ENCODE data around the gene HHAT.

Gene HHAT

GRCh38 chr1:210536254-210536961, 207.7 kb downstream of the HHAT start:
- Mint-ChIP-seq H3K4me1 (no peaks in the 10 kb centered on the region), H3K4me3 (no peak overlapping the region), H3K27ac (no peak overlapping the region), H3K36me3 (no peaks in the 10 kb centered on the region), H3K9me3 (no peaks in the 10 kb centered on the region), H3K27me3 (no peaks in the 10 kb centered on the region)

DNA sequence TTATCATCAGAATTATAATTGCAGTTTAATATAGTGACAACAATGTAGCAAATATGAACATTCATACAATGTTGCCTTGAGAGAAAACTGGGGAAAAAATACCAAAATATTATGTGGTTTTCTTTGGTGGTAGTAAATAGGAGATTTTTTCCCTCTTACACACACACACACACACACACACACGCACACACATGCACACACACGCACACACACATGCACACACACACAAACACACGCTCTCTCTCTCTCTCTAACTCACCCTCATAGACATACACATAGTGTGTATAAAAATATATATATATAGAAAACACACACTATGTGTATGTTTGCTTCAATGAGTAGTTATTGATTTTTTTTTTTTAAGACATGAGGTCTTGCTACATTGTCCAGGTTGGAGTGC, 211.6 kb downstream of the HHAT start:
- Mint-ChIP-seq H3K9me3 (no peaks in the 10 kb centered on the region), H3K27ac (no peak overlapping the region), H3K36me3 (no peaks in the 10 kb centered on the region), H3K4me3 (no peak overlapping the region), H3K27me3 (no peaks in the 10 kb centered on the region), H3K4me1 (no peaks in the 10 kb centered on the region)

DNA sequence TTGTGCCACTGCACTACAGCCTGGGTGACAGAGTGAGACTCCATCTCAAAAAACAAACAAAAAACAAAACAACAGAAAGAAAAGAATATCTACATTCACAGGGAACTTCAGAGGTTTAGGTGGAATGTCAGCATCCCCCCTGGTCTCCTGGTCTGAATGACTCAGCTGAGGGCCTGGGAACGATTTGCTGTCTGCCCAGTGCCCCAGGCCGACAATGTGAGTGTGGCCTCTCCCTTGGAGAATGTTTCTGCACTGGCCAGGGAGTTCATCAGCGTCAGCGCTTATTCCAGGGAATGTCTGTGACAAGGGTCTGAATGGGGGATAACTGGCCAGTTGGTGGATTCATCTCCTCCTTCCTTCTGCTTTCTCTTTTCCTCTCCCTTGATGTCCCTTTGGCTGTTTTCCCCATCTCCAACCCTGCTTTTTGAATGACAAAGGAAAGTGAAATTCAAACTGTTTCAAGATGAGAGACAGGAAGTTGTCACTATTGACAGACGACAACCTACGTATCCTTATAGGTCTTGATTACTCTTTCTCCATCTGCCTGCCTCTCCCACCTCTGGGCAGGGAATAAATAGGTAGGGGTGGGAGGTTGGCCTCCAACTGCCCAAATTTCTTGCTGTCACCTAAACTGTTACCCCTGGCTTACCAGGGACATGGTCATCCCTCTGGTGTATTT, 213.1 kb downstream of the HHAT start:
- no peak overlapping the region for H3K27ac Mint-ChIP-seq
- H3K9me3 Mint-ChIP-seq, result no peaks in the 10 kb centered on the region
- no peaks in the 10 kb centered on the region for H3K27me3 Mint-ChIP-seq
- no peaks in the 10 kb centered on the region for H3K4me1 Mint-ChIP-seq
- H3K36me3 Mint-ChIP-seq, result no peaks in the 10 kb centered on the region
- H3K4me3 Mint-ChIP-seq, result no peak overlapping the region

DNA sequence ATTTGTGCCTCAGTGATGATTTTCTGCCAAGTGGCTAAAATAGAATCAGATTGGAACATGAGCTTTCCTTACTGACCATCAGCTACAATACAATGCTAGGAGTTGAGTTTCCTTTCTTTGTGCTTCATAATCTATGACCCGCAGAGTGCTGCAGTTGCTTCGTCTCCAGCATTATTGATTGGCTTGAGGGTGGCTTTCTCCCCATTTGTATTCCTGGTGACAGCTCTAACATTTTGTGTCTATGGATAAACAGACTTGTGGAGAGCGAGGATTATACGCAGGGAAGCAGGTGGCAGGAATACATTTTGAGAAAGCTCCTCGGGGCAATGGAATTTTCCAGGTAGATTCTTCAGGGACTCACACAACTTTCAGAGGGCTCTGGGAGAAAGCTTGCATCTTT, 223.2 kb downstream of the HHAT start:
- Mint-ChIP-seq H3K4me3 (no peak overlapping the region), H3K9me3 (no peaks in the 10 kb centered on the region), H3K4me1 (no peaks in the 10 kb centered on the region), H3K27me3 (peaks cover 3% of the 10 kb centered on the region), H3K36me3 (no peaks in the 10 kb centered on the region), H3K27ac (no peak overlapping the region)

DNA sequence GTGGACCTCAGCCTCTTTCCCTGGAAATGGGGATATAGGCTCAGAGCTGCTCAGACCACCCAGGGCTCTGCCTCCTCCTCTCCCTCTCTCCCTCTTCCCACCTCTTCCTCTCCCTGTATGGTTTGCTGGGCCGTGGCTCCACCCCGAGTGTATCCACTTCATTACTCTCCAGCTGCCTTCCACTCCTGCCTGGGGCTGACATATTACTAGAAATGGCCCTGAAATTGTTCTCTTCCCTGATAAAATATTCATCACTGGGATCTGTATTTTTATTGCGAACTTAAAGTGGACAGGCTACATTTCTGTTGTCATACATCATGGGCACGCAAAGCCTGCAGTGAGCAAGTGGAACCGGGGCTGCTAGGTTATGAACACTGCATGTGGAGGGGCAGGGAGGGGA, 225.0 kb downstream of the HHAT start:
- Mint-ChIP-seq H3K4me3 (no peak overlapping the region), H3K27me3 (peaks cover 5% of the 10 kb centered on the region), H3K27ac (no peak overlapping the region), H3K36me3 (no peaks in the 10 kb centered on the region), H3K9me3 (no peaks in the 10 kb centered on the region), H3K4me1 (no peaks in the 10 kb centered on the region)

GRCh38 chr1:210554382-210554781, 225.7 kb downstream of the HHAT start:
- Mint-ChIP-seq H3K4me3 (no peak overlapping the region), H3K27ac (no peak overlapping the region), H3K9me3 (no peaks in the 10 kb centered on the region), H3K4me1 (no peaks in the 10 kb centered on the region), H3K27me3 (peaks cover 5% of the 10 kb centered on the region), H3K36me3 (no peaks in the 10 kb centered on the region)

DNA sequence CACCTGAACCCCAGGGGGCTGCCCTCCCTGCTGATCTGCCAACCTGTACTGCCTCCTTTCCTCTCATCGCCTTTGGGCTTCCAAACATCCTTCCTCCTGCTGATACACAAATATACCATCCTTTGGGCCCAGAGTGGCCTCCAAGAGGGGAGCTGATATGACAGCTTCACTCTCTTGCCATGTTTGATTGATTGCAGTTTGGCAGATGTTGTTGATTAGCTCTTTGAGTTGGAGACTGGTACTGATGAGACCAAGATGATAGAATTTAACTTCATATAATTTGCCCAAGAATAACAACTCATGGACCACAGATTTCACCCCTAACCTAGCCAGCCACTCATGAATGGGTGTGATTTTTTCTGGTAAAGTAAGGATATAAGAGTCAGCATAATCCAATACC, 227.8 kb downstream of the HHAT start:
- H3K4me3 Mint-ChIP-seq, result no peak overlapping the region
- no peaks in the 10 kb centered on the region for H3K4me1 Mint-ChIP-seq
- H3K27ac Mint-ChIP-seq, result no peak overlapping the region
- H3K9me3 Mint-ChIP-seq, result no peaks in the 10 kb centered on the region
- peaks cover 5% of the 10 kb centered on the region for H3K27me3 Mint-ChIP-seq
- H3K36me3 Mint-ChIP-seq, result no peaks in the 10 kb centered on the region

DNA sequence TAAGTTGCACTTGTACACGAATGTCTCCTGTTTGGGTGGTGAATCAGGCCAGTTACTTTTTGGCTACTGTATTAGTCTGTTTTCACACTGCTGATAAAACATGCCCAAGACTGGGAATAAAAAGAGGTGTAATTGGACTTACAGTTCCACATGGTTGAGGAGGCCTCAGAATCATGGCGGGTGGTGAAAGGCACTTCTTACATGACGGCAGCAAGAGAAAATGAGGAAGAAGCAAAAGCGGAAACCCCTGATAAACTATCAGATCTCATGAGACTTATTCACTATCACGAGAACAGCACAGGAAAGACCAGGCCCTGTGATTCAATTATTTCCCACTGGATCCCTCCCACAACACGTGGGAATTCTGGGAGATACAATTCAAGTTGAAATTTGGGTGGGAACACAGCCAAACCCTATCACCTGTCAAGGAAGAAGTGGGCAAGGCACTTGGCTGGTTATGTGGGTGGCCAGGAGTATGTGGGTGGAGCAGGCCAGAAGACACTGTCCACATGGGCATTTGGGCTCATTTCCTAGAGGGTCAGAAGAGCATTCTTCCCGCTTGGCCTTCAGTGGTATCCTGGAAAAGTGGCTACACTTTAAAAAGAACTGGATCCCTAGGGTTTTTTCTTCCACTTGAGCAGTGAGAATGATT, 228.8 kb downstream of the HHAT start:
- H3K4me1 Mint-ChIP-seq, result no peaks in the 10 kb centered on the region
- no peaks in the 10 kb centered on the region for H3K9me3 Mint-ChIP-seq
- H3K27ac Mint-ChIP-seq, result no peak overlapping the region
- H3K27me3 Mint-ChIP-seq, result peaks cover 4% of the 10 kb centered on the region
- H3K36me3 Mint-ChIP-seq, result no peaks in the 10 kb centered on the region
- H3K4me3 Mint-ChIP-seq, result no peak overlapping the region

DNA sequence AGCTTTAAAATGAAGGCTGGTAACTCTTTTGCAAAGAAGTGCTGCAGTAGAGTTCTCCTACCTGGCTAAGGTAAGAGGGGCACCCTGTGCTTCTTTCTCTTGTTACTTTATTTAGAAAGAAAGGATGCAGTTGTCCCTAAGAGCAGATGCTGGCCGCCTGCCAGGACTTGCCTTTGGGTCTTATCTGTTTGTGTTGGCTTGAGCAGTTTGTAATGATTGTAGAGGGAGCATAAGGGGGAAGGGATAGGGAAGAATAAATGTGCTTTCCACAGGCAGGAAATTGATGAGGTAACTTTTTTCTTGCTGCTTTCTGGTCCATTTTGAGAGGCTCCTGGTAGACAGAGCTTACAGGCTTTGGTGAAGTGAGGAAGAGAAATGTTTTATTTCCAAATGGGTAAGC, 229.6 kb downstream of the HHAT start:
- Mint-ChIP-seq H3K27ac (no peak overlapping the region), H3K27me3 (peaks cover 4% of the 10 kb centered on the region), H3K36me3 (no peaks in the 10 kb centered on the region), H3K4me1 (no peaks in the 10 kb centered on the region), H3K4me3 (no peak overlapping the region), H3K9me3 (no peaks in the 10 kb centered on the region)

DNA sequence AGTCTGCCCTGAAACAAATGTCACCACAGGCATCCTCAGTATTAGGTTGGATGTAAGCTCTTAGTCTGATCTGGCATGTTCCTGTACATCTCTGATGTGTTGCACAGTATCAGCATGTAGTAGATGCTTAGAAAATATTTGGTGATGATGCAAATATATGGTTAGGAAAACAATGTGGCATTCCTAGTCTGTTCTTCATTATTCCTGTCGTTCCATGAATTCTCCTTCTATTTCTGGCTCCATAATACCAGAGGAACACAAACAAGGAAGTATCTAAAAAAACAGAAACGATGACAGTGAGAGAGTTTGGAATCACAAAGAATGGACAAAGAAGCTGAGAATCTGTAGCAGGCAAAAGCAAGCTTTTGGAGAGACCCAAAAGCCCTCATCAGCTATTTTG, 236.6 kb downstream of the HHAT start:
- Mint-ChIP-seq H3K27ac (no peak overlapping the region), H3K27me3 (no peaks in the 10 kb centered on the region), H3K9me3 (no peaks in the 10 kb centered on the region), H3K4me1 (no peaks in the 10 kb centered on the region), H3K36me3 (no peaks in the 10 kb centered on the region), H3K4me3 (no peak overlapping the region)

GRCh38 chr1:210568631-210569030, 239.9 kb downstream of the HHAT start:
- no peaks in the 10 kb centered on the region for H3K27me3 Mint-ChIP-seq
- H3K36me3 Mint-ChIP-seq, result no peaks in the 10 kb centered on the region
- H3K4me3 Mint-ChIP-seq, result no peak overlapping the region
- no peaks in the 10 kb centered on the region for H3K9me3 Mint-ChIP-seq
- H3K4me1 Mint-ChIP-seq, result no peaks in the 10 kb centered on the region
- H3K27ac Mint-ChIP-seq, result no peak overlapping the region

GRCh38 chr1:210570116-210570515, 241.4 kb downstream of the HHAT start:
- Mint-ChIP-seq H3K27ac (no peak overlapping the region), H3K4me1 (no peaks in the 10 kb centered on the region), H3K4me3 (no peak overlapping the region), H3K36me3 (no peaks in the 10 kb centered on the region), H3K9me3 (no peaks in the 10 kb centered on the region), H3K27me3 (no peaks in the 10 kb centered on the region)

GRCh38 chr1:210571356-210572284, 242.9 kb downstream of the HHAT start:
- no peaks in the 10 kb centered on the region for H3K36me3 Mint-ChIP-seq
- no peaks in the 10 kb centered on the region for H3K27me3 Mint-ChIP-seq
- no peak overlapping the region for H3K27ac Mint-ChIP-seq
- no peak overlapping the region for H3K4me3 Mint-ChIP-seq
- H3K4me1 Mint-ChIP-seq, result no peaks in the 10 kb centered on the region
- no peaks in the 10 kb centered on the region for H3K9me3 Mint-ChIP-seq

DNA sequence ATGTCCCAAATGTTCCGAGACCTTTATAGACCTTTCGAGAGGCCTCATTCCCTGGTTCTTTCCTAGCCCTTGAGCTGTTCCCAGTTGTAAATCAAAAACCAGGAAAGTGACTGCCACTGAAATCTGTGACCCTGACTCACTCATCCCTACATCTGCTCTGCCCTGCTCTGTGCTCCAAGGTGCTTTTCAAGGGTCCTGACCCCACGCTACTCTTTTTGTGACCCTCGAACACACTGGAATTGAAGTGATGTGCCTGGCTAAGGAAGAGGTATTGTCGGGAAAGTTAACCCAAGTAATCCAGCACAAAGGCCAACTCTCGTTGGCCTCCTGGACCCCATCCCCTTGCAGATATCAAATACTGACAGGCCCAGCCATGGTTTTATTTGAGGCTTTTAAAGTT, 244.4 kb downstream of the HHAT start:
- H3K4me3 Mint-ChIP-seq, result no peak overlapping the region
- H3K36me3 Mint-ChIP-seq, result peaks cover 4% of the 10 kb centered on the region
- peaks cover 6% of the 10 kb centered on the region for H3K9me3 Mint-ChIP-seq
- H3K27me3 Mint-ChIP-seq, result no peaks in the 10 kb centered on the region
- H3K27ac Mint-ChIP-seq, result no peak overlapping the region
- H3K4me1 Mint-ChIP-seq, result no peaks in the 10 kb centered on the region

DNA sequence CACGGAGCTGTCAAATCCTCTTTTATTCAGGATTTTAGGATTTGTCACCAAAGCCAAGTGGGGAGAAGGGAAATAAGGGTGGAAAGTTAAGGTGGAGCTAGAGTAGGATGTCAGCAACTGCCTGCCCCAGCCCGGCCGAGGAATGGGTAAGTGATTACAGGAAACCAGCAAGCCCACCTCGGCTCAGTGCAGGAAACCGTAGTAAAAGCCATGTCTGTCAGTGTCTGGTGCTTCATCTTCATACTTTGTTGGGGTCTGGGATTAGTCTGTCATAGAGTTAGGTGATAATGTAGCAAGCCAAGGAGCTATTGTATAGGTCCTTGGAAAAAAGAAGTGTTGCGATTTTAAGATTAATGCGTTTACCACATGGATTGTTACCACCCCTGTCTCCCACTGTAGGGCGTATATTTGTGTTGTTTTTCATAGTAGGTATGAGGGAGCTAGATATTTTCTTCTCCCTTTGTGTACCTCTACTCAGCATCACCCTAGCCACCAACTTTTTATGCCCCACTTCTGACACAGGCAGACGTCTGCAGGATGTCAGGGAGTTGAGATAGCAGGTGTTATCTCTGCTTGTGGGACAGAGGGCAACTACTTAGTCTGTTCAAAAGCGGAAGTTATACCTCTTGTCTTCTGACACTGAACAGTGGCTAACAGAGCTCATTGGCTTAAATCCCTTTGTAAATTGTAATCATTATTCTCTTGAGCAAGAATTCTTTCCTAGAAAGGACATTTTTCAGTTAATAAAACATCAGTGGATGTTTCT, 253.7 kb downstream of the HHAT start:
- no peak overlapping the region for H3K27ac Mint-ChIP-seq
- H3K9me3 Mint-ChIP-seq, result peaks cover under 1% of the 10 kb centered on the region
- peaks cover 3% of the 10 kb centered on the region for H3K27me3 Mint-ChIP-seq
- no peaks in the 10 kb centered on the region for H3K4me1 Mint-ChIP-seq
- peaks cover under 1% of the 10 kb centered on the region for H3K36me3 Mint-ChIP-seq
- H3K4me3 Mint-ChIP-seq, result no peak overlapping the region
